BE2C (cell line): ENCODE measurements around the gene RAI1.

Experiments
- DNase-seq: peaks from one replicate; pipeline ENCODE4 v3.0.0-alpha.2; 2020
- H3K27me3 ChIP-seq: fragments of 250-450 bp; sonication (Bioruptor Pico); 2 replicates; pipeline ENCODE4 v1.5.1; 2020; ENCODE audit warnings: mild to moderate bottlenecking
- H3K36me3 ChIP-seq: fragments of 250-450 bp; sonication (Bioruptor Pico); 2 replicates; pipeline ENCODE4 v1.5.1; 2020; ENCODE audit warnings: mild to moderate bottlenecking
- H3K4me1 ChIP-seq: fragments of 250-450 bp; sonication (Bioruptor Pico); 2 replicates; pipeline ENCODE4 v1.5.1; 2020
- H3K4me3 ChIP-seq: 2 replicates; pipeline ENCODE4 v1.5.1; 2011; ENCODE audit warnings: low read depth, low read length
- H3K9me3 ChIP-seq: fragments of 250-450 bp; sonication (Bioruptor Pico); 2 replicates; pipeline ENCODE4 v1.5.1; 2020
- TF ChIP-seq, protein P1 (sequence below): IDR thresholded peaks from 2 replicates; pipeline ENCODE4 v1.5.1; 2012; ENCODE audit warnings: mild to moderate bottlenecking, low read depth, low read length

The RAI1 gene

DNA sequence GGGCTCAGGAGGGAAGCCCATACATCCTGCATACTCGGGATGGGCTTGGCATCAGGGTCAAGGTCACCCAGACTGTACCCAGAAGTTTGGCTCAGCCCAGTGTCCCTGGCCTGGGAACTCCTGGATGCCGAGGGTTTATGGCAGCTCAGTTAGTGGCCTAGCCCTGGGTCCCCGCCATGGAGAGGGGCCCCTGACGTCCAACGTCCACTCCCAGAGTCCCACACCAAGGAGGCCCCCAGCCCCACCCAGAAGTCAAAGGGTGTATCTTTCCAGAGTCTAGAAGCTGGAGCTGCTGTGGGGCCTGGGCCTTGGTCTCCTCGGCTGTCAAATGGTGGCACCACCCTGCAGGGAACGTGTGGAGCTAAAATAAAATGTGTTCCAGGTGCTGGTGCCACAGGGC is 79.1 kb downstream of the RAI1 start:
- TF ChIP-seq, protein P1, sequence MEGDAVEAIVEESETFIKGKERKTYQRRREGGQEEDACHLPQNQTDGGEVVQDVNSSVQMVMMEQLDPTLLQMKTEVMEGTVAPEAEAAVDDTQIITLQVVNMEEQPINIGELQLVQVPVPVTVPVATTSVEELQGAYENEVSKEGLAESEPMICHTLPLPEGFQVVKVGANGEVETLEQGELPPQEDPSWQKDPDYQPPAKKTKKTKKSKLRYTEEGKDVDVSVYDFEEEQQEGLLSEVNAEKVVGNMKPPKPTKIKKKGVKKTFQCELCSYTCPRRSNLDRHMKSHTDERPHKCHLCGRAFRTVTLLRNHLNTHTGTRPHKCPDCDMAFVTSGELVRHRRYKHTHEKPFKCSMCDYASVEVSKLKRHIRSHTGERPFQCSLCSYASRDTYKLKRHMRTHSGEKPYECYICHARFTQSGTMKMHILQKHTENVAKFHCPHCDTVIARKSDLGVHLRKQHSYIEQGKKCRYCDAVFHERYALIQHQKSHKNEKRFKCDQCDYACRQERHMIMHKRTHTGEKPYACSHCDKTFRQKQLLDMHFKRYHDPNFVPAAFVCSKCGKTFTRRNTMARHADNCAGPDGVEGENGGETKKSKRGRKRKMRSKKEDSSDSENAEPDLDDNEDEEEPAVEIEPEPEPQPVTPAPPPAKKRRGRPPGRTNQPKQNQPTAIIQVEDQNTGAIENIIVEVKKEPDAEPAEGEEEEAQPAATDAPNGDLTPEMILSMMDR: no peak
- Histone ChIP-seq H3K4me3 (no peak overlapping the region), H3K4me1 (peaks cover 3% of the 10 kb centered on the region; the same call in 1 of the 2 replicates), H3K9me3 (no peaks in the 10 kb centered on the region), H3K36me3 (no peaks in the 10 kb centered on the region), H3K27me3 (no peaks in the 10 kb centered on the region)
- DNase-seq: no peak

- TF ChIP-seq, protein P1: no peak
- no peak overlapping the region for H3K4me3 ChIP-seq
- no peak for DNase-seq
- no peaks in the 10 kb centered on the region for H3K9me3 ChIP-seq
- H3K36me3 ChIP-seq: no peaks in the 10 kb centered on the region
- no peaks in the 10 kb centered on the region for H3K4me1 ChIP-seq
- no peaks in the 10 kb centered on the region for H3K27me3 ChIP-seq
Measured at GRCh38 chr17:17760872-17761550, 79.8 kb downstream of the RAI1 start.

GRCh38 chr17:17761894-17762743 is 80.9 kb downstream of the RAI1 start:
- Histone ChIP-seq H3K4me3 (no peak overlapping the region), H3K9me3 (no peaks in the 10 kb centered on the region), H3K27me3 (no peaks in the 10 kb centered on the region), H3K36me3 (no peaks in the 10 kb centered on the region), H3K4me1 (no peaks in the 10 kb centered on the region)
- no peak for DNase-seq
- TF ChIP-seq, protein P1: no peak

DNA sequence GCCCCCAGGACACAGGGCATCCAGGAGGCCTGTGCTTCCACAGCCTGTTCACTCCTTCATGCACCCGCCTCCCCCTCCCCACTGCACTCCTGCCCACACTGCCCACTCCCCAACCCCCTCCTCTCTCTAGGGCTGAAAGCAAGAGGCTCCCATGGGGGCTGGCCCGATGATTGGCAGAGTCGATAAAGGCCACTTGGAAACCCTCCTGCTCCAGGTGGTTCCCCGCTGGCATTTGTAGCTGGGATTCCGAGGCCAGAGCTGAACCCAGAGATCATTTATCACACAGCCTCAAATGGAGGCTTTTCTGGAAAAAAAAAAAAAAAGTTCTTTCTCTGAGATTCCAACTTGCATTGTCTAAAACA is 81.5 kb downstream of the RAI1 start:
- DNase-seq: no peak
- TF ChIP-seq, protein P1: no peak
- Histone ChIP-seq H3K4me1 (0 out of 2 replicates have a peak, but pooled peaks cover under 1% of the 10 kb centered on the region), H3K4me3 (no peak overlapping the region), H3K9me3 (no peaks in the 10 kb centered on the region), H3K27me3 (no peaks in the 10 kb centered on the region), H3K36me3 (no peaks in the 10 kb centered on the region)

- no peaks in the 10 kb centered on the region for H3K27me3 ChIP-seq
- H3K9me3 ChIP-seq: no peaks in the 10 kb centered on the region
- no peak overlapping the region for H3K4me3 ChIP-seq
- TF ChIP-seq, protein P1: no peak
- no peaks in the 10 kb centered on the region for H3K36me3 ChIP-seq
- peaks cover 3% of the 10 kb centered on the region; the same call in 1 of the 2 replicates for H3K4me1 ChIP-seq
- no peak for DNase-seq
Measured at GRCh38 chr17:17763136-17763535, 81.9 kb downstream of the RAI1 start.

GRCh38 chr17:17763734-17764133 is 82.5 kb downstream of the RAI1 start:
- H3K4me1 ChIP-seq: peaks cover 6% of the 10 kb centered on the region; the same call in 1 of the 2 replicates
- H3K27me3 ChIP-seq: no peaks in the 10 kb centered on the region
- DNase-seq: no peak
- TF ChIP-seq, protein P1: no peak
- no peak overlapping the region for H3K4me3 ChIP-seq
- no peaks in the 10 kb centered on the region for H3K9me3 ChIP-seq
- no peaks in the 10 kb centered on the region for H3K36me3 ChIP-seq
